GM19328 (cell line): ENCODE data around the gene DLG4.
"Not testable (repeated sequence)": the region's sequence is repeated elsewhere in the genome, so short reads cannot be mapped to it uniquely, and the experiment has no call there.

Experiments used
- ATAC-seq: cut with Tn5 transposase; IDR thresholded peaks from one replicate; pipeline ENCODE4 v1.9.1; 2021; ENCODE audit warnings: mild to moderate bottlenecking, moderate library complexity; ENCODE audit not compliant: unreplicated experiment

DLG4 gene

GRCh38 chr17:7190276-7190917, 29.2 kb downstream of the DLG4 start:
- no peak for ATAC-seq

- no peak for ATAC-seq
Observed at GRCh38 chr17:7186241-7186640, 33.4 kb downstream of the DLG4 start.

GRCh38 chr17:7184647-7185046, 35.0 kb downstream of the DLG4 start:
- ATAC-seq: no peak

GRCh38 chr17:7184091-7184488, 35.5 kb downstream of the DLG4 start:
- no peak for ATAC-seq

GRCh38 chr17:7183433-7184090, 36.1 kb downstream of the DLG4 start:
- no peak for ATAC-seq

GRCh38 chr17:7182101-7182500, 37.5 kb downstream of the DLG4 start:
- not testable (repeated sequence) for ATAC-seq

- ATAC-seq: no peak
Observed at GRCh38 chr17:7179317-7180254, 40.0 kb downstream of the DLG4 start, which contains the start of gene ASGR1. TSS of gene ASGR1 (minus strand) at chr17:7179370. CDS start at chr17:7178563, 807 bp downstream.

- ATAC-seq: no peak
Observed at GRCh38 chr17:7178973-7179316, 40.7 kb downstream of the DLG4 start.

GRCh38 chr17:7177954-7178477, 41.6 kb downstream of the DLG4 start:
- ATAC-seq: no peak

- ATAC-seq: no peak
Observed at GRCh38 chr17:7177191-7177953, 42.3 kb downstream of the DLG4 start.

GRCh38 chr17:7176841-7177190, 42.8 kb downstream of the DLG4 start:
- no peak for ATAC-seq

GRCh38 chr17:7176107-7176840, 43.4 kb downstream of the DLG4 start:
- ATAC-seq: no peak

- no peak for ATAC-seq
Observed at GRCh38 chr17:7175330-7175733, 44.3 kb downstream of the DLG4 start.

GRCh38 chr17:7174603-7175326, 44.9 kb downstream of the DLG4 start:
- ATAC-seq: no peak

- no peak for ATAC-seq
Observed at GRCh38 chr17:7173687-7174602, 45.7 kb downstream of the DLG4 start.

- not testable (repeated sequence) for ATAC-seq
Observed at GRCh38 chr17:7172522-7173191, 47.0 kb downstream of the DLG4 start.

- ATAC-seq: not testable (repeated sequence)
Observed at GRCh38 chr17:7169565-7169908, 50.1 kb downstream of the DLG4 start.
